ENCODE measurements around the gene NAA80. TPM values are rescaled to one million over a fixed set of nuclear protein-coding genes. Genes with fewer than 3 reads are reported as not detected.
A peak's percentile ranks its signal among the peaks of the same experiment; 100 is the strongest.

The NAA80 gene
- total and polyA plus RNA-seq, 2 of the 13 experiments (the other 11 are each of a cell fraction or from before 2014, with no cell fraction given), result 3.4 to 8.7 TPM

- TF ChIP-seq, protein P1, sequence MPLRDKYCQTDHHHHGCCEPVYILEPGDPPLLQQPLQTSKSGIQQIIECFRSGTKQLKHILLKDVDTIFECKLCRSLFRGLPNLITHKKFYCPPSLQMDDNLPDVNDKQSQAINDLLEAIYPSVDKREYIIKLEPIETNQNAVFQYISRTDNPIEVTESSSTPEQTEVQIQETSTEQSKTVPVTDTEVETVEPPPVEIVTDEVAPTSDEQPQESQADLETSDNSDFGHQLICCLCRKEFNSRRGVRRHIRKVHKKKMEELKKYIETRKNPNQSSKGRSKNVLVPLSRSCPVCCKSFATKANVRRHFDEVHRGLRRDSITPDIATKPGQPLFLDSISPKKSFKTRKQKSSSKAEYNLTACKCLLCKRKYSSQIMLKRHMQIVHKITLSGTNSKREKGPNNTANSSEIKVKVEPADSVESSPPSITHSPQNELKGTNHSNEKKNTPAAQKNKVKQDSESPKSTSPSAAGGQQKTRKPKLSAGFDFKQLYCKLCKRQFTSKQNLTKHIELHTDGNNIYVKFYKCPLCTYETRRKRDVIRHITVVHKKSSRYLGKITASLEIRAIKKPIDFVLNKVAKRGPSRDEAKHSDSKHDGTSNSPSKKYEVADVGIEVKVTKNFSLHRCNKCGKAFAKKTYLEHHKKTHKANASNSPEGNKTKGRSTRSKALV (CRISPR knock-in tag; IDR thresholded peaks at IDR 0.05), result 0 out of 2 replicates have a peak, but pooled peaks have one; percentile 10
- peak; percentile 41 for TF ChIP-seq CBX1 (IDR thresholded peaks at IDR 0.05; ENCODE audit: low read depth)
- peak; percentile 50; the same call in 1 of the 2 replicates for TF ChIP-seq KMT2B (CRISPR knock-in tag; IDR thresholded peaks at IDR 0.05)
- TF ChIP-seq SAFB2 (CRISPR knock-in tag; IDR thresholded peaks at IDR 0.05; ENCODE audit: borderline replicate concordance, low read depth), result 0 out of 2 replicates have a peak, but pooled peaks have one; percentile 71
- TF ChIP-seq ZNF350 (CRISPR knock-in tag; IDR thresholded peaks at IDR 0.05; ENCODE audit: borderline replicate concordance, low read depth), result peak; percentile 44
- no peak for TF ChIP-seq JUN (CRISPR knock-in tag; IDR thresholded peaks at IDR 0.05)
- no peak for TF ChIP-seq TAF15 (IDR thresholded peaks at IDR 0.05; ENCODE audit: low read depth, low read length, poor library complexity, severe bottlenecking)
- peak; percentile 37; the same call in 1 of the 2 replicates for TF ChIP-seq ZNF770 (CRISPR knock-in tag; IDR thresholded peaks at IDR 0.05)
- peak; percentile 39; the same call in 1 of the 2 replicates for TF ChIP-seq SMAD3 (CRISPR knock-in tag; IDR thresholded peaks at IDR 0.05)
- TF ChIP-seq TBP (CRISPR knock-in tag; IDR thresholded peaks at IDR 0.05), result no peak
- no peak for TF ChIP-seq ZZZ3 (CRISPR knock-in tag; IDR thresholded peaks at IDR 0.05; ENCODE audit: borderline replicate concordance)
- peak; percentile 94 for TF ChIP-seq HNF4A (CRISPR knock-in tag; IDR thresholded peaks at IDR 0.05)
- no peak for TF ChIP-seq RFX1 (IDR thresholded peaks at IDR 0.05)
- peak; percentile 68 for TF ChIP-seq POLR2G (IDR thresholded peaks at IDR 0.05; ENCODE audit: low read depth, low read length)
- TF ChIP-seq ZNF335 (CRISPR knock-in tag; IDR thresholded peaks at IDR 0.05), result peak; percentile 65; the same call in 1 of the 2 replicates
- TF ChIP-seq NR2F6 (IDR thresholded peaks at IDR 0.05), result peak; percentile 57; the same call in 1 of the 2 replicates
- peak; percentile 71 for TF ChIP-seq NR2F6 (CRISPR knock-in tag; IDR thresholded peaks at IDR 0.05)
- peak; percentile 52; the same call in 1 of the 2 replicates for TF ChIP-seq ZSCAN20 (CRISPR knock-in tag; IDR thresholded peaks at IDR 0.05; ENCODE audit: borderline replicate concordance)
- peak; percentile 45; the same call in 1 of the 2 replicates for TF ChIP-seq GMEB1 (CRISPR knock-in tag; IDR thresholded peaks at IDR 0.05; ENCODE audit: borderline replicate concordance)
- TF ChIP-seq, protein P2, sequence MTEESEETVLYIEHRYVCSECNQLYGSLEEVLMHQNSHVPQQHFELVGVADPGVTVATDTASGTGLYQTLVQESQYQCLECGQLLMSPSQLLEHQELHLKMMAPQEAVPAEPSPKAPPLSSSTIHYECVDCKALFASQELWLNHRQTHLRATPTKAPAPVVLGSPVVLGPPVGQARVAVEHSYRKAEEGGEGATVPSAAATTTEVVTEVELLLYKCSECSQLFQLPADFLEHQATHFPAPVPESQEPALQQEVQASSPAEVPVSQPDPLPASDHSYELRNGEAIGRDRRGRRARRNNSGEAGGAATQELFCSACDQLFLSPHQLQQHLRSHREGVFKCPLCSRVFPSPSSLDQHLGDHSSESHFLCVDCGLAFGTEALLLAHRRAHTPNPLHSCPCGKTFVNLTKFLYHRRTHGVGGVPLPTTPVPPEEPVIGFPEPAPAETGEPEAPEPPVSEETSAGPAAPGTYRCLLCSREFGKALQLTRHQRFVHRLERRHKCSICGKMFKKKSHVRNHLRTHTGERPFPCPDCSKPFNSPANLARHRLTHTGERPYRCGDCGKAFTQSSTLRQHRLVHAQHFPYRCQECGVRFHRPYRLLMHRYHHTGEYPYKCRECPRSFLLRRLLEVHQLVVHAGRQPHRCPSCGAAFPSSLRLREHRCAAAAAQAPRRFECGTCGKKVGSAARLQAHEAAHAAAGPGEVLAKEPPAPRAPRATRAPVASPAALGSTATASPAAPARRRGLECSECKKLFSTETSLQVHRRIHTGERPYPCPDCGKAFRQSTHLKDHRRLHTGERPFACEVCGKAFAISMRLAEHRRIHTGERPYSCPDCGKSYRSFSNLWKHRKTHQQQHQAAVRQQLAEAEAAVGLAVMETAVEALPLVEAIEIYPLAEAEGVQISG (CRISPR knock-in tag; IDR thresholded peaks at IDR 0.05), result peak; percentile 53; the same call in 1 of the 2 replicates
- 0 out of 2 replicates have a peak, but pooled peaks have one; percentile 23 for TF ChIP-seq ZNF709 (CRISPR knock-in tag; IDR thresholded peaks at IDR 0.05)
Measured at GRCh38 chr3:50321336-50322114, 22.3 kb upstream of the NAA80 start (continued).
